ENCODE results near the gene IFT27.
"Not testable (repeated sequence)": the region's sequence is repeated elsewhere in the genome, so short reads cannot be mapped to it uniquely, and the experiment has no call there.

IFT27 gene

DNA sequence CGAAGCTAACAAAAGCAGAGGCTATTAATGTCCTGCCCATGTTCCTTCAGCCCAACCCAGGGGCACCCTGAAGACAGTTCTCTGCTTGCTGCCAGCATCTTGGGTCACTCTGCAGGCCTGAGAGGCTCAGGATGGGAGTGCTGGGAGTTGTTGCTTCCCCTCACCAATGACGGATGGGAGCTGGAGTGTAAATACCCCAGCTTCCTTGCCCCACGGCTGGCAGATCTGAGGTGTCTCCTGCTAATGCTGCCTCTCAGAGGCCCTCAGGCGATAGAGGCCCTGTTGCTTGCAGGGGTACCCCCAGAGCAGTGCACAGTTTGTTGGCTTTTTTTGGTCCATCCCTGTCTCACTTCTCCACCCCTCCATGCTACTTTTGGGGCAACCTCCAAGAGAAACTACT, 32.9 kb downstream of the IFT27 start:
- no peak for DNase-seq

- DNase-seq, result no peak
These were observed 34.0 kb downstream of the IFT27 start for GRCh38 chr22:36741968-36742367.

DNA sequence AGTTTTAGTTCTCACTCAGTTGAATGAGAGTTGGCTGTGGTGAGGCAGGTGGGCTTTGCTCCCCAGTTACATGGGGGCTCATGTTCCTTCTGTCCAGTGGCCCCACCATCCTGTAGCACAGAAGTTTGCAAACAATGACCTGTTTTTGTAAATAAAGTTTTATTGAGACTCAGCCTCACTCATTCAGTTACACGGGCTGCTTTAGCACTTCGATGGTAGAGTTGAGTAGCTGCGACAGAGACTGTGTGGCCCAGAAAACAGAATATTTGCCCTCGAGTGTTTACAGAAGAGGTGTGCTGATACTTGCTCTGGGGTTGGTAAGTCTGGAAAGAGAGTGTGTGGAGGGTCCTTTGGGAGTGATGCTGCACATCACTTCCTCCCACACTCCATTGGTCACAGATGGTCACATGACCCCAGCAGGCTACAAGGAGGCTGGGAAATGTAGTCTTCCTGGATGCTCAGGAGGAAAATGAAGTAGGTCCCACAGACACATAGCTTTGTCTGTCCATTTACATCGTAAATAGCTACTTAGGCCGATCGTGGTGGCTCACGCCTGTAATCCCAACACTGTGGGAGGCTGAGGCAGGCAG, 34.6 kb downstream of the IFT27 start:
- no peak for DNase-seq

DNA sequence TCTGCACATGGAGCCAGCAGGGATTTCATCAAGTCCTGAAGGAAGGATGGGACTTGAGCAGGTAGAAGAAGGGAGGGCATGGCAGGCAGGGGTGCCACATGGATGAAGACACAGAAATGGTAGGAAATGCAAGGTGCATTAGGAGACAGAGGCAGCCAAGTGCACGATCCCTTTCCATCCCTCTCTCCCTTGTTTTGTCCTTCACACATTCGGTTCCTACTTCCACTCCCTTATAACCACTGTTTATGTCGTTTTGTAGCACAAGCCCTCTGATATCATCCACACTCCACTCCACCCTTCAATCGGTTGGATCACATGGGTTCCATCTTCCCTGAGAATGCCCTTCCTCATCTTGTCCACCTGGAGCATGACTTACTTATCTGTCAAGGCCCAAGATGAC, 35.2 kb downstream of the IFT27 start:
- DNase-seq, result no peak

- no peak for DNase-seq
These were observed 36.7 kb downstream of the IFT27 start for GRCh38 chr22:36739185-36739584.

DNA sequence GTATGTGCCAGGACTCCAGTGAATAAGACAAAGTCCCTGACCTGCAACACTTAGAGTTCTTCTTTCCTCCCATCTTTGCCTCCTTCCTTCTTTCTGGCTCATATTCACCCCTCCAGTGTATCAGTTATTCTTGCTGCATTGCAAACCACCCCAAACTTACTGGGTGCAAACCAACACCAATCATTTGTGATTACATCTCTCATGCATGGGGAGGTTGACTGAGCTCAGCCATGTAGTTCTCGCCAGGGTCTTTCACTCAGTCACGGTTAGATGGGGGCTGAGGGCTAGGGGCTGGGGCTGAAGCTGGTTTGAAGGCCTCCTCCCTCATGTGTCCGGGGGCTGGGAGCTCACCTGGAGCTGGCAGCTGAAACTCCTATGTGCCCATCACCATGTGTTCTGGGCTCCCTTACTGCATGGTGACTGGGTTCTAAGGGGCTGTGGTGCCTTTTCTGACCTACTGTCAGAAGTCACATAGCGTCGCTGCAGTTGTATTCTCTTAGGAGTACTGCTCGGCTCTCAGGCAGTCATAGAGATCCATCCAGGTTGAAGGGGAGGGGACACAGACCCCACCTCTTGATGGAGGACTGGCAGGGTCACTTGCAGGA, 37.4 kb downstream of the IFT27 start:
- DNase-seq, result no peak

GRCh38 chr22:36737776-36738175, 38.1 kb downstream of the IFT27 start:
- no peak for DNase-seq

- DNase-seq, result no peak
These were observed 39.1 kb downstream of the IFT27 start for GRCh38 chr22:36736701-36737320.

- no peak for DNase-seq
These were observed 41.5 kb downstream of the IFT27 start for GRCh38 chr22:36734171-36735058.

GRCh38 chr22:36733271-36733670, 42.6 kb downstream of the IFT27 start:
- DNase-seq, result no peak

DNA sequence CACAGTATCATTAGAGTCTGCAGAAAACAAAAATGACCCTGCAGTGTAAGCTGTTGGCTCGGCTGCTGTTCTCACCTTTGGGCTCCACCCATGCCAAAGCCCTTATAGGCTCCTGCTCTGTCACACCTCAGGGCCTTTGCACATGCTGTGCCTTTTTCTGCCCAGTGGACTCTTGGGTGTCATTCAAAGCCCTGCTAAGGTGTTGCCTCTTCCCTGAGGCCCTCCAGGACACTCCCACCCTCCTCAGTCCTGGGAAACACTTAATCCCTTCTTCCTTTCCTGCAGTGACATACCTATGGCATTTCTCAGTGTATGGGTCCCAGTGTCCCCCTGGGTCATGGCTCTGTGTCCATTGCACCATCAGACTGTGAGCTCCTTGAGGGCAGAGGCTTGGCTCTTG, 43.3 kb downstream of the IFT27 start:
- no peak for DNase-seq

DNA sequence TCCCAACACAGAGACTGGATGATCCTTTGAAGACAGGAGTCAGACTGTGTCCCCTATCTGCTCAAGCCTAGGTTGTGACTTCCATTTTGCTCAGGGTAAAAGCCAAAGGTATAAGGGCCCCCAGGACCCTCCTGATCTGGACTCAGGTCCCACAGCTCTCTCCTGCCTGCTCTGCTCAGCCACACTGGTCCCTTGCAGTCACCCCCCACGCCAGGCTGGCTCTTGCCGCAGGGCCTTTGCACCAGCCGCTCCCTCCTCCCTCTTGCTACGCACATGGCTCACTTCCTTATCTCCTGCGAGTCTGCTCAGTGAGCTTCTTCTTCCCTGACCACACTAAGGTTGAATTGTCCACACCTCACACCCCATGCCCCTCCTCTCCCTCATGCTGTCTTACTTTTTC, 44.0 kb downstream of the IFT27 start:
- DNase-seq, result no peak

DNA sequence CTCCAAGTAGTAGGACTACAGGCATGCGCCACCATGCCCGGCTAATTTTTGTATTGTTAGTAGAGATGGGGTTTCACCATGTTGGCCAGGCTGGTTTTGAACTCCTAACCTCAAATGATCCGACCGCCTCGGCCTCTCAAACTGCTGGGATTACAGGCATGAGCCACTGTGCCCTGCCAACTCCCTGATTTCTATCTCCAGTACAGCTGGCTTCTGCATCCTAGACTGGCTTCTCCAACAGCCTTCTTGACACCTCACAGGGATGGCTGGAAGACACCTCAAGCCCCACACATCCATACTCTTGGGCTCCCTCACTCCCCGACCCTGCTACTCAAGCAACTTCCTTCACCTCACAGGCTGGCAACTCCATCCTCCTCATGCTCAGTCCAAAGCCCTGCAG, 44.6 kb downstream of the IFT27 start:
- DNase-seq, result not testable (repeated sequence)

DNA sequence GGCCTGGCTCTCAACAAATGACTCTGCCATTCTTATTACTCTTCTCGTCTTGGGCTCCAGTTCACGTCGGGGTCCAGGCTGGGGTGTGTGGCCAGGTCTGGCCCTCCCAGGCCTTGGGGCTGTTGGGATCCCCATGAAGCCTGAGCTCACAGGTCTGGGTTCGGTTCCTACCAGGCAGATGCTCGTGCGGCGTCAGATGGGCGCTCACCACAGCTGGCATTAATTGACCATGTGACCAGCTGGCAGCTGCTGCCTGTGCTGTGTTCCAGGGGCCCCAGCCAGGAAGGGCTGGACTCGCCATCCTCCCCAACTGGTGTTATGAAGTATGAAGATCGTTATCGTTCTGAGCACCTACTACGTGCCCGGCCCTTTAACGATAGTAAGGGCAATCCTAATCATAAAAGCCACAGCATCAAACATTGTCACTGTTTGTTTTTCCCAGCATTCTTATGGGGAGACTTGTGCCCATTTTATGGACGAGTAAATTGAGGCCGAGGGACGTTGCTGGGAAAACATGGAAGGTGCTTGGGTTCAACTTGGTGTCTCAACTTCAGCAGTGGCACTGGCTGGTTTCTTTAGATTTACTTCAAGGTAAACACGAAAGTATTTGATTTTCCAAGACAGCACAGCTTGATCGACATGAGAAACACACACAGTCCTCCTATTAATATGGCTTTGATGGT, 45.6 kb downstream of the IFT27 start:
- DNase-seq, result no peak

GRCh38 chr22:36729321-36729720, 46.6 kb downstream of the IFT27 start:
- DNase-seq, result no peak

GRCh38 chr22:36728505-36728904, 47.4 kb downstream of the IFT27 start:
- no peak for DNase-seq

GRCh38 chr22:36727927-36728488, 47.9 kb downstream of the IFT27 start:
- DNase-seq, result no peak

GRCh38 chr22:36727110-36727509, 48.8 kb downstream of the IFT27 start:
- no peak for DNase-seq

DNA sequence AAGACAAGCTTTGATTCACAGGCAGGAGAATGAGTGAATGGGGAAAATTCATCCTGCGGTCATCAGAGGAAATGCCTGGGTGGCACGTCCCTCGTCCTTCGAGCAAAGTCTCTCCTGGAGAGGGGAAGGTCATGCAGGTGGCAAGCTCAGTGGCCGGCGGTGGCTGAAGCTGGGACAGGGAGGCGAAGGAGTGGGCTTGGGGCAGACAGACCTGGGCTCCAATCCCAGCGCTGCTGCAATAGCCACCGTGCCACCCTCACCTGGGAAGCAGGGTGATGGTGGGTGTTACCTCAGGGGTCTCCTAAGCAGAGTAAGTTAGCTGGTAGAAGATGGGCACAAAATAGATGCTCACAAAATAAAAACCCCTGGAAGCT, 49.9 kb downstream of the IFT27 start:
- no peak for DNase-seq

DNA sequence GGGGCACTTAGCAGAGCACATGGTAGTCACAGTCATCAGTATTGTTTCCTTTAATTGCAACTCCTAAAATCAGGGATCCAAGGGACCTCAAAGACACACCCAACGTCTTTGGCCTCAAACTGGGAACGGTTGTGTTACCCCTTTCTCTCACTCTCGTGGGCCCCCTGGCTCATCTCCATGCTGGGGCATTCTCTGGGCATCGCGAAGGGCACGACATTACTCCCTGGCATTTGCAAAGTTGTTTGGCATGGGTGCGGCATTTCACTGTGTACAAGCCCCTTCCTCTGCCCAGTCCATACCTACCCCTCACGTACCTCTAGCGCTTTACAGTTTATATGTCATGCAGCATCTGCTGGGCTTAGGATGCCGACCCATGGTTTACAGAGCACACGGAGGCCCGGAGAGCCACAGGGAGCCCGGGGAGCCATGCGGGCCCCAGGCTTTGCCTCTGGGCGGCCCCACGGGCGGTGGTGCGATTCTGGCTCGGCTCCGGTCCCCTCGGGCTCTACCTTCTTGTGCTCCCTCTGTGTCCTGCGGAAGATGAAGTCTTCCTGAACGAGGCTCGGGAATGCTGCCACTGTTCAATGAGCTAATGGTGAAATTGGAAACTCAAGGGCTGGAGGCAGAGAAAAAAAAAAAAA, 50.4 kb downstream of the IFT27 start:
- no peak for DNase-seq

DNA sequence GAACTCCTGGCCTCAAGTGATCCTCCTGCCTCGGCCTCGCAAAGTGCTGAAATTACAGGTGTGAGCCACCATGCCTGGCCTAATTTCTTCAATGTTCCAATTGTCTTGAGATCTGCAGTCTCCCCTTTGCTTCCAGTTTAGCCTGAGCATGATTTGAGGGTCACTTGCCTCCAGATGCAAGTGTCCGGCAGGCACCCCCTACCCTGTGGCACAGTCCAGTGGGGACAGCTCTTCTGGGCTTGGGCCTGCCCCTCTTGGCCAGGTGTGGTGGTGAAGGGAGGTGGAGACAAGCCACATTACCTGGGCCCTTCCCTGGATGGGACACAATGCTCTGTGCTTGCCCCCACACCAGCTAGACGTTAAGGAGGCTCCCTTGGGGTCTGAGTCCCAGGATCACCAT, 51.1 kb downstream of the IFT27 start:
- no peak for DNase-seq

GRCh38 chr22:36722055-36722454, 53.9 kb downstream of the IFT27 start:
- DNase-seq, result no peak

Data from CD4-positive, alpha-beta T cell treated with Interleukin-17A for 1 hour (primary cell).